HepG2 (cell line): ENCODE data around the gene MPPE1. TPM values are rescaled to one million over a fixed set of nuclear protein-coding genes. Genes with fewer than 3 reads are reported as not detected.

Source experiments
- ATAC-seq: fragments of 200-7000 bp; cut with Tn5 transposase; 3 replicates; pipeline ENCODE4 v1.9.1; 2020; ENCODE audit warnings: mild to moderate bottlenecking, moderate library complexity
- BruUV-seq: library from RNA; stranded (reverse); fragments of 400-500 nt; replicated peaks from 2 replicates; lab custom pipeline; 2021; lab: Mats Ljungman, UMichigan
- CTCF ChIA-PET: fragments of 300-600 bp; formaldehyde crosslinking; extraction: SDS; loops from one replicate; lab custom pipeline; 2021; ENCODE audit warnings: low total read pairs, inconsistent platforms, low intra/inter-chr PET ratio; lab: Yijun Ruan, JAX
- POLR2A ChIA-PET: fragments of 350-600 bp; sonication (Branson Sonifier 250); formaldehyde crosslinking; loops from one replicate; lab custom pipeline; 2020; ENCODE audit warnings: antibody characterized with exemption, inconsistent platforms; lab: Yijun Ruan, JAX
- DNase-seq: peaks from one replicate; pipeline ENCODE4 v3.0.0-alpha.2; 2015; ENCODE audit warnings: low spot score
- FAIRE-seq: peaks from 3 replicates; lab custom pipeline; 2011; peaks lifted over from hg19 to GRCh38; lab: Jason Lieb, UNC
- H2AFZ ChIP-seq: one replicate; pipeline ENCODE4 v1.6.1; 2011; ENCODE audit warnings: low read length, inconsistent platforms
- H3K27ac ChIP-seq: fragments of 300-600 bp; 3 replicates; pipeline ENCODE4 v1.8.0; 2011; ENCODE audit warnings: mixed run types, mild to moderate bottlenecking, mixed read lengths, low read length, inconsistent platforms; ENCODE audit not compliant: insufficient read depth; ENCODE audit errors: extremely low read length
- H3K27me3 ChIP-seq, 2 experiments: fragments of 200-600 bp in 1 of 2; 2 replicates in 1 of 2; 3 replicates in 1 of 2; pipeline versions ENCODE4 v1.6.0 to v1.8.0; 2011; ENCODE audit warnings: low read length in 2 of 2, mild to moderate bottlenecking in 2 of 2, moderate library complexity in 2 of 2, inconsistent platforms in 1 of 2; ENCODE audit not compliant: insufficient read depth in 2 of 2, control insufficient read depth in 1 of 2
- H3K36me3 ChIP-seq, 2 experiments: fragments of 200-600 bp in 1 of 2; replicated peaks in 1 of 2; 2 replicates in 1 of 2; 3 replicates in 1 of 2; pipeline versions ENCODE4 v1.5.1 to v1.8.0; 2011; ENCODE audit warnings: low read length in 2 of 2, inconsistent platforms in 1 of 2; ENCODE audit not compliant: insufficient read depth in 2 of 2, control insufficient read depth in 1 of 2
- H3K4me1 ChIP-seq: 2 replicates; pipeline ENCODE4 v1.5.1; 2012; ENCODE audit warnings: low read length, inconsistent platforms; ENCODE audit not compliant: insufficient read depth
- H3K4me2 ChIP-seq: 2 replicates; pipeline ENCODE4 v1.6.0; 2011; ENCODE audit warnings: low read depth, low read length, inconsistent platforms
- H3K4me3 ChIP-seq, 3 experiments: fragments of 200-600 bp in 1 of 3; sonication (generic), shearing (Covaris generic) in 1 of 3; replicated peaks in 1 of 3; 2 replicates each; pipeline ENCODE4 v1.5.1; 2011 to 2016; ENCODE audit warnings: low read length in 3 of 3, inconsistent platforms in 2 of 3, low read depth in 2 of 3, mild to moderate bottlenecking in 2 of 3, control low read depth in 1 of 3, mixed read lengths in 1 of 3; ENCODE audit not compliant: insufficient read depth in 1 of 3
- H3K79me2 ChIP-seq: one replicate; pipeline ENCODE4 v1.6.1; 2011; ENCODE audit warnings: low read length, inconsistent platforms; ENCODE audit not compliant: insufficient read depth
- H3K9ac ChIP-seq: 2 replicates; pipeline ENCODE4 v1.6.0; 2011; ENCODE audit warnings: mild to moderate bottlenecking, low read depth, low read length, inconsistent platforms; ENCODE audit not compliant: insufficient read depth
- H3K9me3 ChIP-seq: 2 replicates; pipeline ENCODE4 v1.5.1; 2012; ENCODE audit warnings: mild to moderate bottlenecking, low read length
- H4K20me1 ChIP-seq: 2 replicates; pipeline ENCODE4 v1.6.0; 2011; ENCODE audit warnings: inconsistent platforms, mild to moderate bottlenecking, low read length, moderate library complexity; ENCODE audit not compliant: insufficient read depth
- KLF15 ChIP-seq: sonication (generic); formaldehyde crosslinking; IDR thresholded peaks from 2 replicates; pipeline ENCODE4 v1.8.1; 2023; ENCODE audit warnings: borderline replicate concordance, mild to moderate bottlenecking, inconsistent platforms, missing genetic modification reagents, mixed read lengths
- SALL1 ChIP-seq: sonication (generic); formaldehyde crosslinking; IDR thresholded peaks from 2 replicates; pipeline ENCODE4 v1.8.0; 2022; ENCODE audit warnings: mild to moderate bottlenecking, missing genetic modification reagents
- SNAI1 ChIP-seq: sonication (generic); formaldehyde crosslinking; IDR thresholded peaks from 2 replicates; pipeline ENCODE4 v1.5.0; 2020; ENCODE audit warnings: mild to moderate bottlenecking, missing genetic modification reagents, borderline replicate concordance
- ZFP62 ChIP-seq: sonication (generic); formaldehyde crosslinking; IDR thresholded peaks from 2 replicates; pipeline ENCODE4 v1.4.0; 2020; ENCODE audit warnings: missing genetic modification reagents
- ZNF121 ChIP-seq: sonication (generic); formaldehyde crosslinking; IDR thresholded peaks from 2 replicates; pipeline ENCODE4 v1.5.0; 2020; ENCODE audit warnings: mild to moderate bottlenecking, missing genetic modification reagents
- WGBS: methylation state at CpG from one replicate; pipeline ENCODE4 v1.1.6; 2017; ENCODE audit warnings: low lambda C conversion rate; 5-methylcytosine and 5-hydroxymethylcytosine counted together
- in situ Hi-C: cut with HindIII; loops from 2 replicates; pipeline ENCODE4 v1.10.0; 2017; ENCODE audit warnings: low pct_unique_long_range_greater_than_20kb; ENCODE audit not compliant: extremely low pct_ligation_motif_present
- intact Hi-C: fragments of 100-400 bp; cut with micrococcal nuclease; formaldehyde crosslinking; loops from one replicate; pipeline ENCODE4 v1.10.0; 2022; ENCODE audit not compliant: unreplicated experiment
- polyA plus RNA-seq, 8 experiments: library from polyadenylated mRNA; depleted of rRNA in 3 of 8; stranded (reverse) in 7 of 8; unstranded in 1 of 8; fragments of >200 nt; fragmentation: Illumina TruSeq in 4 of 8; extraction: Trizol in 4 of 8; gene quantifications; 2 replicates each; pipeline versions ENCODE4 v1.2.1 to v1.2.3, GENCODE V29; 2011 to 2016; ENCODE audit warnings: low read depth in 4 of 8, missing spikeins in 1 of 8, mixed read lengths in 1 of 8; ENCODE audit not compliant: insufficient read depth in 1 of 8
- total RNA-seq, 5 experiments: library from RNA; depleted of rRNA; stranded (reverse); fragments of >200 nt; fragmentation: Illumina TruSeq; extraction: Trizol; gene quantifications; 2 replicates each; pipeline ENCODE4 v1.2.3, GENCODE V29; 2016; ENCODE audit warnings: low read depth in 1 of 5
- TF ChIP-seq, protein P1 (sequence below): sonication (generic); formaldehyde crosslinking; IDR thresholded peaks from 2 replicates; pipeline ENCODE4 v1.4.0; 2020; ENCODE audit warnings: missing genetic modification reagents
- TF ChIP-seq, protein P2 (sequence below): sonication (generic); formaldehyde crosslinking; IDR thresholded peaks from 2 replicates; pipeline ENCODE4 v1.5.1; 2020; ENCODE audit warnings: mild to moderate bottlenecking, missing genetic modification reagents, borderline replicate concordance
- TF ChIP-seq, protein P3 (sequence below): sonication (generic); formaldehyde crosslinking; IDR thresholded peaks from 2 replicates; pipeline ENCODE4 v1.5.0; 2020; ENCODE audit warnings: mild to moderate bottlenecking, low read depth, missing genetic modification reagents, borderline replicate concordance

The MPPE1 gene
- total and polyA plus RNA-seq, 2 of the 13 experiments (the other 11 are each of a cell fraction or from before 2014, with no cell fraction given) = 9.6 to 11.9 TPM

- Histone ChIP-seq H3K9me3 (no peaks in the 10 kb centered on the region), H3K4me3 (no peak overlapping the region), H3K9ac (no peak overlapping the region), H4K20me1 (no peaks in the 10 kb centered on the region), H3K4me2 (no peak overlapping the region), H2AFZ (no peak overlapping the region), H3K27me3 (no peaks in the 10 kb centered on the region), H3K4me1 (peaks cover 51% of the 10 kb centered on the region), H3K79me2 (no peaks in the 10 kb centered on the region), H3K27ac (no peak overlapping the region), H3K36me3 (no peaks in the 10 kb centered on the region; a peak in 1 of 5 replicates)
- no peak for DNase-seq
- ChIA-PET CTCF (no interaction called here), POLR2A (no interaction called here)
- no TSS peak for BruUV-seq
- in situ Hi-C loops (no loop called here), intact Hi-C loops (no loop called here)
- 97% methylated on average over 1 of the region's 1 CpG for WGBS
- TF ChIP-seq, protein P1, sequence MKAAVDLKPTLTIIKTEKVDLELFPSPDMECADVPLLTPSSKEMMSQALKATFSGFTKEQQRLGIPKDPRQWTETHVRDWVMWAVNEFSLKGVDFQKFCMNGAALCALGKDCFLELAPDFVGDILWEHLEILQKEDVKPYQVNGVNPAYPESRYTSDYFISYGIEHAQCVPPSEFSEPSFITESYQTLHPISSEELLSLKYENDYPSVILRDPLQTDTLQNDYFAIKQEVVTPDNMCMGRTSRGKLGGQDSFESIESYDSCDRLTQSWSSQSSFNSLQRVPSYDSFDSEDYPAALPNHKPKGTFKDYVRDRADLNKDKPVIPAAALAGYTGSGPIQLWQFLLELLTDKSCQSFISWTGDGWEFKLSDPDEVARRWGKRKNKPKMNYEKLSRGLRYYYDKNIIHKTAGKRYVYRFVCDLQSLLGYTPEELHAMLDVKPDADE (CRISPR knock-in tag) = no peak
- no peak for TF ChIP-seq ZNF121 (CRISPR knock-in tag)
- no peak for TF ChIP-seq KLF15 (CRISPR knock-in tag)
- TF ChIP-seq, protein P2, sequence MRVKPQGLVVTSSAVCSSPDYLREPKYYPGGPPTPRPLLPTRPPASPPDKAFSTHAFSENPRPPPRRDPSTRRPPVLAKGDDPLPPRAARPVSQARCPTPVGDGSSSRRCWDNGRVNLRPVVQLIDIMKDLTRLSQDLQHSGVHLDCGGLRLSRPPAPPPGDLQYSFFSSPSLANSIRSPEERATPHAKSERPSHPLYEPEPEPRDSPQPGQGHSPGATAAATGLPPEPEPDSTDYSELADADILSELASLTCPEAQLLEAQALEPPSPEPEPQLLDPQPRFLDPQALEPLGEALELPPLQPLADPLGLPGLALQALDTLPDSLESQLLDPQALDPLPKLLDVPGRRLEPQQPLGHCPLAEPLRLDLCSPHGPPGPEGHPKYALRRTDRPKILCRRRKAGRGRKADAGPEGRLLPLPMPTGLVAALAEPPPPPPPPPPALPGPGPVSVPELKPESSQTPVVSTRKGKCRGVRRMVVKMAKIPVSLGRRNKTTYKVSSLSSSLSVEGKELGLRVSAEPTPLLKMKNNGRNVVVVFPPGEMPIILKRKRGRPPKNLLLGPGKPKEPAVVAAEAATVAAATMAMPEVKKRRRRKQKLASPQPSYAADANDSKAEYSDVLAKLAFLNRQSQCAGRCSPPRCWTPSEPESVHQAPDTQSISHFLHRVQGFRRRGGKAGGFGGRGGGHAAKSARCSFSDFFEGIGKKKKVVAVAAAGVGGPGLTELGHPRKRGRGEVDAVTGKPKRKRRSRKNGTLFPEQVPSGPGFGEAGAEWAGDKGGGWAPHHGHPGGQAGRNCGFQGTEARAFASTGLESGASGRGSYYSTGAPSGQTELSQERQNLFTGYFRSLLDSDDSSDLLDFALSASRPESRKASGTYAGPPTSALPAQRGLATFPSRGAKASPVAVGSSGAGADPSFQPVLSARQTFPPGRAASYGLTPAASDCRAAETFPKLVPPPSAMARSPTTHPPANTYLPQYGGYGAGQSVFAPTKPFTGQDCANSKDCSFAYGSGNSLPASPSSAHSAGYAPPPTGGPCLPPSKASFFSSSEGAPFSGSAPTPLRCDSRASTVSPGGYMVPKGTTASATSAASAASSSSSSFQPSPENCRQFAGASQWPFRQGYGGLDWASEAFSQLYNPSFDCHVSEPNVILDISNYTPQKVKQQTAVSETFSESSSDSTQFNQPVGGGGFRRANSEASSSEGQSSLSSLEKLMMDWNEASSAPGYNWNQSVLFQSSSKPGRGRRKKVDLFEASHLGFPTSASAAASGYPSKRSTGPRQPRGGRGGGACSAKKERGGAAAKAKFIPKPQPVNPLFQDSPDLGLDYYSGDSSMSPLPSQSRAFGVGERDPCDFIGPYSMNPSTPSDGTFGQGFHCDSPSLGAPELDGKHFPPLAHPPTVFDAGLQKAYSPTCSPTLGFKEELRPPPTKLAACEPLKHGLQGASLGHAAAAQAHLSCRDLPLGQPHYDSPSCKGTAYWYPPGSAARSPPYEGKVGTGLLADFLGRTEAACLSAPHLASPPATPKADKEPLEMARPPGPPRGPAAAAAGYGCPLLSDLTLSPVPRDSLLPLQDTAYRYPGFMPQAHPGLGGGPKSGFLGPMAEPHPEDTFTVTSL (CRISPR knock-in tag) = no peak
- TF ChIP-seq SNAI1 = no peak
- no peak for TF ChIP-seq ZFP62 (CRISPR knock-in tag)
- no peak for TF ChIP-seq SALL1 (CRISPR knock-in tag)
- TF ChIP-seq, protein P3, sequence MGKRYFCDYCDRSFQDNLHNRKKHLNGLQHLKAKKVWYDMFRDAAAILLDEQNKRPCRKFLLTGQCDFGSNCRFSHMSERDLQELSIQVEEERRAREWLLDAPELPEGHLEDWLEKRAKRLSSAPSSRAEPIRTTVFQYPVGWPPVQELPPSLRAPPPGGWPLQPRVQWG (CRISPR knock-in tag) = no peak
- no peak for ATAC-seq
- FAIRE-seq = no peak
Observed at GRCh38 chr18:11883153-11883552, 25.0 kb downstream of the MPPE1 start.
